IMR-90 (cell line): Measurements from ENCODE around the gene RPS6KA3. TPM values are rescaled to one million over a fixed set of nuclear protein-coding genes. Genes with fewer than 3 reads are reported as not detected.

ENCODE experiments used
- ATAC-seq: fragments of 200-7000 bp; cut with Tn5 transposase; 2 replicates; pipeline ENCODE4 v1.9.1; 2020; ENCODE audit warnings: low read depth, mild to moderate bottlenecking, moderate library complexity
- BruUV-seq: library from RNA; stranded (reverse); fragments of 400-500 nt; replicated peaks from 2 replicates; lab custom pipeline; 2021; lab: Mats Ljungman, UMichigan
- CTCF ChIA-PET: fragments of 300-600 bp; formaldehyde crosslinking; extraction: SDS; loops from one replicate; lab custom pipeline; 2021; ENCODE audit warnings: antibody characterized with exemption; lab: Yijun Ruan, JAX
- POLR2A ChIA-PET: fragments of 300-600 bp; sonication (Branson Sonifier 250); formaldehyde crosslinking; loops from one replicate; lab custom pipeline; 2022; ENCODE audit warnings: antibody characterized with exemption; ENCODE audit not compliant: unreplicated experiment; lab: Charles Lee
- DNase-seq: peaks from one replicate; pipeline ENCODE4 v3.0.0; 2013
- H2AFZ ChIP-seq: replicated peaks from 2 replicates; pipeline ENCODE3; 2013; ENCODE audit warnings: low read length, mild to moderate bottlenecking; ENCODE audit not compliant: poor library complexity
- H2AK5ac ChIP-seq: 2 replicates; pipeline ENCODE4 v1.6.1; 2013; ENCODE audit warnings: low read depth, low read length, inconsistent platforms
- H2AK9ac ChIP-seq: replicated peaks from 2 replicates; pipeline ENCODE3; 2013; ENCODE audit warnings: mild to moderate bottlenecking, low read depth, low read length, moderate library complexity; ENCODE audit not compliant: poor library complexity
- H2BK120ac ChIP-seq: 2 replicates; pipeline ENCODE4 v1.6.1; 2013; ENCODE audit warnings: low read depth, low read length, inconsistent platforms
- H2BK15ac ChIP-seq: 3 replicates; pipeline ENCODE4 v1.6.1; 2013; ENCODE audit warnings: low read depth, low read length, inconsistent platforms
- H2BK20ac ChIP-seq: 2 replicates; pipeline ENCODE4 v1.6.1; 2013; ENCODE audit warnings: low read depth, mild to moderate bottlenecking, inconsistent platforms, low read length, moderate library complexity
- H2BK5ac ChIP-seq: 2 replicates; pipeline ENCODE4 v1.6.1; 2013; ENCODE audit warnings: mild to moderate bottlenecking, low read depth, low read length, inconsistent platforms; ENCODE audit not compliant: poor library complexity, severe bottlenecking
- H3K14ac ChIP-seq: replicated peaks from 2 replicates; pipeline ENCODE4 v1.6.1; 2013; ENCODE audit warnings: low read depth, low read length, inconsistent platforms
- H3K18ac ChIP-seq: 2 replicates; pipeline ENCODE4 v1.6.1; 2013; ENCODE audit warnings: low read depth, low read length, control low read depth
- H3K23ac ChIP-seq: 2 replicates; pipeline ENCODE4 v1.6.1; 2013; ENCODE audit warnings: low read depth, low read length, inconsistent platforms
- H3K27ac ChIP-seq: 2 replicates; pipeline ENCODE4 v1.5.1; 2013; ENCODE audit warnings: mild to moderate bottlenecking, control low read depth, low read length; ENCODE audit not compliant: insufficient read depth
- H3K27me3 ChIP-seq: 2 replicates; pipeline ENCODE4 v1.6.1; 2013; ENCODE audit warnings: low read length; ENCODE audit not compliant: control insufficient read depth, insufficient read depth
- H3K36me3 ChIP-seq: 2 replicates; pipeline ENCODE4 v1.6.1; 2013; ENCODE audit warnings: low read length, mixed read lengths; ENCODE audit not compliant: control insufficient read depth, insufficient read depth
- H3K4ac ChIP-seq: 2 replicates; pipeline ENCODE4 v1.6.1; 2013; ENCODE audit warnings: low read depth, low read length, inconsistent platforms
- H3K4me1 ChIP-seq: 2 replicates; pipeline ENCODE4 v1.6.1; 2013; ENCODE audit warnings: low read length, mixed read lengths; ENCODE audit not compliant: control insufficient read depth, insufficient read depth
- H3K4me2 ChIP-seq: 2 replicates; pipeline ENCODE4 v1.6.1; 2013; ENCODE audit warnings: low read depth, mild to moderate bottlenecking, control low read depth, low read length, moderate library complexity
- H3K4me3 ChIP-seq: 2 replicates; pipeline ENCODE4 v1.5.1; 2013; ENCODE audit warnings: low read depth, mild to moderate bottlenecking, control low read depth, low read length, moderate library complexity; ENCODE audit not compliant: insufficient read depth
- H3K56ac ChIP-seq: 2 replicates; pipeline ENCODE4 v1.6.1; 2013; ENCODE audit warnings: low read length, inconsistent platforms; ENCODE audit not compliant: insufficient read depth; ENCODE audit errors: extremely low read depth
- H3K79me1 ChIP-seq, 2 experiments: 2 replicates each; pipeline ENCODE4 v1.6.1; 2013; ENCODE audit warnings: low read length in 2 of 2, inconsistent platforms in 1 of 2, low read depth in 1 of 2
- H3K9ac ChIP-seq: 2 replicates; pipeline ENCODE4 v1.6.1; 2013; ENCODE audit warnings: low read depth, low read length, control low read depth
- H3K9me1 ChIP-seq: 2 replicates; pipeline ENCODE4 v1.6.1; 2013; ENCODE audit warnings: low read length, inconsistent platforms; ENCODE audit not compliant: insufficient read depth
- H3K9me3 ChIP-seq: 2 replicates; pipeline ENCODE4 v1.6.1; 2013; ENCODE audit warnings: low read length; ENCODE audit not compliant: control insufficient read depth, insufficient read depth
- H4K20me1 ChIP-seq: 2 replicates; pipeline ENCODE4 v1.6.1; 2013; ENCODE audit warnings: low read length, inconsistent platforms; ENCODE audit not compliant: insufficient read depth
- H4K5ac ChIP-seq: 2 replicates; pipeline ENCODE4 v1.6.1; 2013; ENCODE audit warnings: mild to moderate bottlenecking, low read depth, low read length, control low read depth
- H4K8ac ChIP-seq, 2 experiments: 2 replicates each; pipeline ENCODE4 v1.6.1; 2013; ENCODE audit warnings: low read depth in 2 of 2, low read length in 2 of 2, control low read depth in 1 of 2, inconsistent platforms in 1 of 2
- H4K91ac ChIP-seq: 2 replicates; pipeline ENCODE4 v1.6.1; 2013; ENCODE audit warnings: low read depth, low read length, inconsistent platforms; ENCODE audit not compliant: insufficient read depth
- BHLHE40 ChIP-seq: fragments of 150-350 bp; IDR thresholded peaks from 2 replicates; pipeline ENCODE4 v1.6.1; 2016; ENCODE audit warnings: mild to moderate bottlenecking, low read depth, low read length
- CEBPB ChIP-seq: IDR thresholded peaks from 2 replicates; pipeline ENCODE4 v1.6.1; 2012; ENCODE audit warnings: low read depth, low read length, improper control_type of control experiment
- CHD1 ChIP-seq: IDR thresholded peaks from 2 replicates; pipeline ENCODE4 v1.6.1; 2012; ENCODE audit warnings: low read depth, low read length, improper control_type of control experiment
- CTCF ChIP-seq: conservative IDR thresholded peaks from 2 replicates; pipeline ENCODE4 v1.5.1; 2012; ENCODE audit warnings: mild to moderate bottlenecking, low read depth, low read length, improper control_type of control experiment
- ELK1 ChIP-seq: fragments of 150-350 bp; IDR thresholded peaks from 2 replicates; pipeline ENCODE4 v1.6.1; 2016; ENCODE audit warnings: low read depth, mild to moderate bottlenecking, low read length, moderate library complexity, borderline replicate concordance
- FOS ChIP-seq: fragments of 150-350 bp; IDR thresholded peaks from 2 replicates; pipeline ENCODE4 v1.6.1; 2016; ENCODE audit warnings: low read depth, low read length
- MAFK ChIP-seq: IDR thresholded peaks from 2 replicates; pipeline ENCODE4 v1.6.1; 2012; ENCODE audit warnings: low read depth, low read length, improper control_type of control experiment
- MAZ ChIP-seq: IDR thresholded peaks from 2 replicates; pipeline ENCODE4 v1.6.1; 2012; ENCODE audit warnings: low read depth, mild to moderate bottlenecking, low read length, improper control_type of control experiment, moderate library complexity, borderline replicate concordance
- MXI1 ChIP-seq: IDR thresholded peaks from 2 replicates; pipeline ENCODE4 v1.6.1; 2012; ENCODE audit warnings: low read depth, mild to moderate bottlenecking, low read length, moderate library complexity, borderline replicate concordance
- NFE2L2 ChIP-seq: fragments of 150-350 bp; IDR thresholded peaks from 2 replicates; pipeline ENCODE4 v1.6.1; 2016; ENCODE audit warnings: low read depth, mild to moderate bottlenecking, low read length
- POLR2A ChIP-seq: IDR thresholded peaks from 2 replicates; pipeline ENCODE4 v1.6.1; 2012; ENCODE audit warnings: mild to moderate bottlenecking, low read depth, low read length
- RAD21 ChIP-seq: IDR thresholded peaks from 2 replicates; pipeline ENCODE4 v1.6.1; 2012; ENCODE audit warnings: low read length, improper control_type of control experiment
- RCOR1 ChIP-seq: IDR thresholded peaks from 2 replicates; pipeline ENCODE4 v1.6.1; 2012; ENCODE audit warnings: mild to moderate bottlenecking, low read length, improper control_type of control experiment; ENCODE audit not compliant: insufficient replicate concordance
- RFX5 ChIP-seq: IDR thresholded peaks from 2 replicates; pipeline ENCODE4 v1.8.0; 2012; ENCODE audit warnings: low read depth, mild to moderate bottlenecking, low read length, moderate library complexity
- SMC3 ChIP-seq: fragments of 150-350 bp; IDR thresholded peaks from 2 replicates; pipeline ENCODE4 v1.6.1; 2016; ENCODE audit warnings: low read depth, mild to moderate bottlenecking, antibody characterized with exemption, low read length, moderate library complexity
- USF2 ChIP-seq: fragments of 150-350 bp; IDR thresholded peaks from 2 replicates; pipeline ENCODE4 v1.6.1; 2017; ENCODE audit warnings: mild to moderate bottlenecking, antibody characterized with exemption, low read length, low read depth
- WGBS, 2 experiments: methylation state at CpG; one replicate each; pipeline versions ENCODE4 v1.1.5 to v1.1.7; 2013; ENCODE audit warnings: missing lambda C conversion rate in 2 of 2; ENCODE audit not compliant: insufficient read length in 1 of 2; ENCODE audit errors: extremely low coverage in 2 of 2; 5-methylcytosine and 5-hydroxymethylcytosine counted together
- dilution Hi-C: fragments of 300-500 bp; cut with HindIII; formaldehyde crosslinking; loops from one replicate; pipeline ENCODE4 v1.14.3; 2018; ENCODE audit warnings: low sequenced_read_pairs; ENCODE audit not compliant: unreplicated experiment
- in situ Hi-C: fragments of 300-500 bp; cut with MboI; formaldehyde crosslinking; loops from 3 replicates; pipeline ENCODE4 v1.14.3; 2019; ENCODE audit warnings: low sequenced_read_pairs, inconsistent platforms, mixed read lengths
- intact Hi-C: fragments of 100-400 bp; cut with micrococcal nuclease; formaldehyde crosslinking; loops from 2 replicates; pipeline ENCODE4 v1.10.0; 2022
- polyA plus RNA-seq, 3 experiments: library from polyadenylated mRNA; depleted of rRNA; stranded (reverse); fragments of >200 nt; gene quantifications; 2 replicates each; pipeline ENCODE4 v1.2.3, GENCODE V29; 2012; ENCODE audit warnings: low replicate concordance in 1 of 3
- total RNA-seq: library from RNA; depleted of rRNA; stranded (reverse); fragments of >200 nt; gene quantifications from 2 replicates; pipeline ENCODE4 v1.2.3, GENCODE V29; 2012

The RPS6KA3 gene
- total and polyA plus RNA-seq, 2 of the 4 experiments (the other 2 are of a cell fraction), result 20.8 to 43.9 TPM

- WGBS, 2 experiments, result 60% methylated on average over 1 of the region's 5 CpGs; no CpG with 5 or more reads in 1 of the 2 experiments
- intact Hi-C loops, result no loop called here
- BruUV-seq, result no TSS peak
- Histone ChIP-seq H2BK20ac (no peak overlapping the region), H3K4me2 (no peak overlapping the region), H2AK5ac (no peak overlapping the region), H3K18ac (no peak overlapping the region), H3K23ac (no peak overlapping the region), H3K14ac (no peak overlapping the region; the same call in 1 of the 2 replicates), H3K27me3 (no peaks in the 10 kb centered on the region), H3K9me1 (no peaks in the 10 kb centered on the region), H2BK120ac (no peak overlapping the region), H3K4me1 (no peaks in the 10 kb centered on the region; the same call in 1 of the 2 replicates), H3K56ac (no peak overlapping the region), H2AK9ac (no peak overlapping the region), H3K4ac (no peak overlapping the region), H3K9me3 (no peaks in the 10 kb centered on the region), H4K8ac (no peak overlapping the region), H2BK15ac (no peak overlapping the region), H2AFZ (peak overlapping the region; percentile 5), H4K5ac (no peak overlapping the region), H3K79me1 (no peaks in the 10 kb centered on the region), H3K9ac (no peak overlapping the region), H4K91ac (no peak overlapping the region), H3K4me3 (no peak overlapping the region), H3K27ac (no peak overlapping the region), H3K36me3 (no peaks in the 10 kb centered on the region), H2BK5ac (no peak overlapping the region), H4K20me1 (no peaks in the 10 kb centered on the region)
- CTCF ChIA-PET, result no interaction called here
- ATAC-seq (no peak), DNase-seq (no peak)
- in situ Hi-C loops, result no loop called here
- POLR2A ChIA-PET, result no interaction called here
- TF ChIP-seq FOS (no peak), POLR2A (no peak), RAD21 (no peak), CTCF (no peak), MAZ (no peak), SMC3 (no peak), MXI1 (no peak), ELK1 (no peak), CEBPB (no peak), USF2 (no peak), RFX5 (no peak), NFE2L2 (no peak), RCOR1 (no peak), MAFK (no peak), CHD1 (no peak), BHLHE40 (no peak)
- dilution Hi-C loops, result no loop called here
Measured at GRCh38 chrX:20300822-20301221, 34.1 kb upstream of the RPS6KA3 start.
